ENCODE results near the gene PTTG1IP.

PTTG1IP gene

GRCh38 chr21:44866780-44867179 is 6.7 kb downstream of the PTTG1IP start:
- peak; percentile 67 for DNase-seq (ENCODE audit: low read depth, low spot score)

GRCh38 chr21:44865561-44866280 is 7.8 kb downstream of the PTTG1IP start:
- DNase-seq (ENCODE audit: low read depth, low spot score) = no peak

DNA sequence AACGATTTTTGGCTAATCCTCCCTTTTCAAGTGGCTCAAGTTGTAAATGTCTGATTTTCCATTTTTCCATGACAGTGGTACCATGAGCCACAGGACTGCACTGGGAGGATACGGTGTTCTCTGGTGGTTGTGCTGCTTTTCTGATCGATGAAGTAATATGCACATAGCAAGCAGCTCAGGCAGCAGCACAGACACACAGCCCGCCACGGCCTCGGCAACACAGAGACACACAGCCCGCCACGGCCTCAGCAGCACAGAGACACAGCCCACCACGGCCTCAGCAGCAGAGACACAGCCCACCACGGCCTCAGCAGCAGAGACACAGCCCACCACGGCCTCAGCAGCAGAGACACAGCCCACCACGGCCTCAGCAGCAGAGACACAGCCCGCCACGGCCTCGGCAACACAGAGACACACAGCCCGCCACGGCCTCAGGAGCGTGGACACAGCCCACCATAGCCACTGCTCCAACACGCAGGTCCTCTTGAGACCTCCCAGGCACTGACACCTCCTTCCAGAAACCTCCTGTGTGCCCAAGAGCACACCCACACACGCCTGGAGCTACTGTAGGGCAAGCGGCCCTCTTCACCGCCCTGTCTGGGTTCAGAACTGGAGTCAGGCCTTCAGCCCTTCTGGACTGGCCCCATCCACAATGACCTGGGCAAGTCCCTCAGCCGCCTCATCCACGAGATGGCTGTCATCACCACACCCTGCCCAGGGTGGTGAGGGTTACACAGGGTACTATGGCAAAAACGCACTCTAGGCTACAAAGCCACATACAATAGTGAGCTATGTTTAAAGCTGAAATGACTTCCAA is 10.4 kb downstream of the PTTG1IP start:
- DNase-seq (ENCODE audit: low read depth, low spot score) = no peak

- DNase-seq (ENCODE audit: low read depth, low spot score) = no peak
These were observed 14.7 kb downstream of the PTTG1IP start for GRCh38 chr21:44858791-44859190.

- no peak for DNase-seq (ENCODE audit: low read depth, low spot score)
These were observed 15.2 kb downstream of the PTTG1IP start for GRCh38 chr21:44858291-44858690.

GRCh38 chr21:44857127-44857892 is 16.2 kb downstream of the PTTG1IP start:
- no peak for DNase-seq (ENCODE audit: low read depth, low spot score)

- DNase-seq (ENCODE audit: low read depth, low spot score) = no peak
These were observed 17.4 kb downstream of the PTTG1IP start for GRCh38 chr21:44856131-44856530.

DNA sequence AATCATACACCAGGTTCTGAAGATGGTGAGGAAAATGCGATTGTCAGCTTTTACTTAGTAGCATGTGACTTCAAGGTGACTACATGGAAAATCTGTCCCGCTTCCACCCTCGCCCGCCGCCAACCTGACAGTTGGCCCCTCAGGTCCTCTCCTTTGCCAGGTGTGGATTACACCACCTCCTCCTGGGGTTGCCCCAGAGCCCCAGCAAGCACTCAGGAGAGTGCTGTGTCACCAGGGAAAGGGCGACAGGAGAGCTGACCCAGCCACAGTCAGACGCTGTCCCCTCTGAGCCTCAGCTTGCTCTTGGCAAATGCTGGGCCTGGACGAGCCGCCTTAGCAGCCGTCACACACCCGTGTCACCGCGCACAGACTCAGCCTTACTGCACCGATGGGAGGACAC is 17.9 kb downstream of the PTTG1IP start:
- no peak for DNase-seq (ENCODE audit: low read depth, low spot score)

DNA sequence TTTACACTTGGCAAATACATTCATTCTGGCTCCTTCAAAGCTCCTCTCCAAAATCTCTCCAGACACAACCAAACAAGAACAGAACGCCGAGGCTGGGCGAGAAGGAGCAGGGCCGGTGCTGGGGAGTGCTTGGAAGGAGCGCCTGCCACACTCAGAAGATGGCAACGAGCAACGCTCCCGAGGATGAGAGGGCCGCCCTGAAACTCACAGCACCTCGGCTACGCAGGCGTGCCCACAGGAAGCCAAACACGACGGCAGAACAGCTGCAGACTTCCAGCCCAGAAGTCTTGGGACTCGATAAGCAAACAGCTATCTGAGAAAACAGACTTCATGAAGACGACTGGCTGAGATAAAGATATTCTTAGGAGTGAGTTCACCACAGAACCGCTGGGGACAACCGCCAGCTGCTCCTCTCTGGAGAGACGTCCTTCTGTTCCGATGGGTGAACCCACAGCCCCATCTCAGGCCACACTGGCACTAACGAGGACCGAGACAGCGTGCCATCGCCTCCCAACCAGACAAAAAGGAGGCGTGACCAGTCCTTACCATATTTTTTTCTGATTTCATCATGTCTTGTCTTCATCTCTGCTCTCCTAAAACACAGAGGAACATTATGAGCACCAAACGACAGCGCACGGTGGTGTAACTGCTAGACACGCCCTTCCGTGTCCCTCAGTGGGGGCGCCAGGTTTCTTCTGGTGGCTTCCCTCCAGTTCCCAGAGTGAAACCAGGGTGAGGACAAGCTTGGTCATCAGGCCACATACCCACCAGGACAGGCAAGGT is 18.6 kb downstream of the PTTG1IP start:
- no peak for DNase-seq (ENCODE audit: low read depth, low spot score)

DNA sequence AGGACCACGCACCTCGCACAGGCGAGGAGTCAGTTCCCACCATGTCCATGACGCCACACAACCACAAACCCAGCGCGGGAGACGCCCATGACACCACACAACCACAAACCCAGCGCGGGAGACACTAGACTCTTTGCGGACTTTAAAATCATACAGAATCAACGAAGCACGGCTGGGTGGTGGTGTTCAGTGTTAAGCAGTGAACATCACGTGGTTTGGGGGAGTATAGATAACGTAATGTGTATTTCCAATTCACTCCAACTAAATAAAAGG is 19.2 kb downstream of the PTTG1IP start:
- no peak for DNase-seq (ENCODE audit: low read depth, low spot score)

DNA sequence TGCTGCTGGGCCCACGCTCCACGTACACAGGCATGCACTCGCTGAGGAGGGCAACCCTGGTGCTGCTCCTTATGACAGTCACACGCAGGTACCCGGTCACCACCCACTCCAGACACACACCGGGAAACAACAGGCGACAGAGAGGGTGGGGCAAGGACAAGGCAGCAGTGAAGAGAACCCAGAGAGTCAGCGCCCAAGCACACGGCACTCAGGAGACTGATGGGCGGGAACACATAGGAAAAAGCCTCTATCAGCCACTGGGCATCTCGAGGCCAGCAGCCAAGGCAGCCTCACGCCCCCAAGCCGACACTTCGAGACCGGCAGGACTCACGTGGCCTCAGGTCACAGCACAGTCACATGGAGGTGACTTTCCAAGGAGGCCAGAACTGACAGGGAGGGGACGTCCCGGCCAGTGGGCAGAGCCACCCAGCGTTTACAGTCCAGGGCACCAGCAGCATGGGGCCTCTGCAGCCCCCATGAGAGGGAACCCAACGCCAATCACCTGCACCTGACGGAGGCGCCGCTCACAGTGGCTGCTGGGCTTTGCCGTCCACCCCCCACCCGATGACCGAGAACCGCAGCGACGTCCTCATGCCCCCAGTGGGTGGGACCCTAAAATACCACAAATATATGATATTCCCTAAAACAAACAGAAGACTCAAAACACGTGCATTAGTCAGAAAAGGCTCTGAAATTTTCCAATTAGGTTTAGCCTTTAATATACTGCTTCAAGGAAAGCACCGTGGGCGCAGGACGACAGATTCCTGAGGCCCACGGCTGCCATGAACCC is 19.7 kb downstream of the PTTG1IP start:
- DNase-seq (ENCODE audit: low read depth, low spot score) = no peak

- no peak for DNase-seq (ENCODE audit: low read depth, low spot score)
These were observed 22.4 kb downstream of the PTTG1IP start for GRCh38 chr21:44850905-44851657.

DNA sequence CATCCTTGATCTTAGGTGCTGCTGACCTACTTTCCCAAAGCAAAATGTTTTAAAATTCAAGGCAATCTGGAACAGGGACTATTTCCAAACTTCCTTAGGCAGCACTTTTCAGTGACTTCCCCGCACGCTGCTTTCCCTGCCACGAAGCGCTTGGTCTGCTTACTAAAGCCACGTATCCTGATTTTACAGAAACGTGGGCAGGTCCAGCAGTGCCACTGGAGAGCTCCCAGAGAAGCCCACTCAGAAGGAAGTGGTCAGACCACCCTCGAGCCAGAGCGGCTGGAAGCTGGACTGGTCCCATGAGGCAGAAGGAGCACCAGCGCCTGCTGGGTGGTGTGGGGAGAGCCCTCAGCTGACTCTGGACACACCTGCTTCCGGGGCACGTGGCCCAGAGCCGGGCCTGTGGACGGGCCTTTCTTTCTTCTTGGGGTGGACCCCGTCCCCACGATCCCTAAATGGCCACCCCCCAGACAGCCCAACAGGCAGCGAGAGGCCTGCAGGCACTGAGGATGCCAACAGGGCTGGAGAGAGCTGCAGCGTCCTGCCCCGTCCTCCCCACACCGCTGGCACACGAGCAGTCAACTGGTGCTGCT is 23.2 kb downstream of the PTTG1IP start:
- DNase-seq (ENCODE audit: low read depth, low spot score) = no peak

DNA sequence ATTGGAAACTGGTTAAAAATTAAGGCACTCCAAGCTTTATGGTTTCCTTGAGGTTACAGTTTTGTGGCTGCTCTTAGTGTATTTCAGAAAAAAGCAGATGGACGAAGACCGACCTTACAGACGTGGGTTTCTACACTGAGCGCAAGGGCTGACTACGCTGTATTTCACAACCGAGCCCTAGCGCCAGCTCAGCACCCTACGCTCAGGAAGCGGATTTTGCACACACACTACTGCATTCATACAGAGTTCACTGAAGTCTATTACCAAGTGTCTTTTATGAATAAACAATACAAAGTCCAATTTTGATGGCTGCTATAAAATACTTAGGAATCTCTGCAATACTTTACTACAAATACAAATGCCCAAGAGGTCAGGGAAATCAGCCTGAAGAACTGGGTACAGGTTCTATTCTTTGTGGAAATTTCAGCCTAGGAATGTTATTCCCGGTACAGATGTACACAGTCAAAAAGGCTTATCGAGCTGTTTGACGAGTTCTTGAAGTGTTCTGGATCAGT is 23.8 kb downstream of the PTTG1IP start:
- no peak for DNase-seq (ENCODE audit: low read depth, low spot score)

GRCh38 chr21:44848821-44849521 is 24.5 kb downstream of the PTTG1IP start:
- DNase-seq (ENCODE audit: low read depth, low spot score) = no peak

GRCh38 chr21:44847261-44848056 is 26.0 kb downstream of the PTTG1IP start:
- DNase-seq (ENCODE audit: low read depth, low spot score) = no peak

DNA sequence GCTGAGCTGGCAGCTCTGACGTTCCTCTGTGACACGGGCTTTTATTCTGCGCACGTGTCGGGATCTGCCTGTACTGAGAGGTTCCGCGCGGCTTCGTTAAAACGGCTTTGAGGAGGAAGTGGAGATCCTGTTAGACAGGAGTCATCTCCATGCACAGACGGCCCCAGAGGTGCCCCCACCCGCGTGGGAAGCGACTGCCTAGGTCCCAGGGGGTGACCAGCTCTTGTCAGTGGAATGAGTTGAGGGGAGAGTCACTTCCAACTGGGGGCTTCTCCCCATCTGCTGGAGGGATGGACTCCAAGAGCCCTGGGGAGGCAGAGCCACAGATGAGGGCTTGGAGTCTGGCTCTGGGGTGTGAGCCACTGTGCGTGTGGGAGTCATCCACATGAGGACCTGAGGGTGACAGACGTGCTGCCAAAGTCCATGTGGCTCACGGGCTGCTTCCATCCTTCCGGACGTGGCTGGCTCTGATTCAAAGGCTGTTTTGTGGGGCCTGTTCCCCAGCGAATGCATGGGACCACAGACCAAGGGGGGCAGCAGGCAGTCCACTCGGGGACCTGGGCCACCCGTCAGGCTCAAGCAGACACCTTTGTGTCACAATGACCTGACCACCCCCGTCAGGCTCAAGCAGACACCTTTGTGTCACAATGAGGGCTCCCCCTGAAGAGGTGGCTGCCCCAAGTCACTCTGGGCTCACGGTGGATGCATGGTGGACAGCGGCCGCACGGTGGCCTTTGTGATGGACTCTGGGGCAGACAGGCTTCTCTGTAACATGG is 26.8 kb downstream of the PTTG1IP start:
- peak; percentile 44 for DNase-seq (ENCODE audit: low read depth, low spot score)

DNA sequence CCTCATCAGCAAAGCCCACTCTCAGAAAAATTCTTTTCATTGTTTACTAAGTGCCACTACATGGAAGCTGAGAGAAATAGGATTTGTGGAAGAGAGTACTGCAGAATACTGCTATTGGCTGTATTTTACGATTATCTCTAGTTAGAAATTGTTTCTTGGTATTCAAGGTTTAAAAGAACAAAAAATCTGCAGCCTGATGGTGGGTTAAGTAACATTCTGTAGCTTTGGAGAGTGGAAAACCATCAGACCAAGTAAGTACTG is 27.3 kb downstream of the PTTG1IP start:
- DNase-seq (ENCODE audit: low read depth, low spot score) = no peak
